H1 (cell line): ENCODE results near the gene TMEM54. TPM values are rescaled to one million over a fixed set of nuclear protein-coding genes. Genes with fewer than 3 reads are reported as not detected.

ENCODE experiments used
- CTCF ChIA-PET: fragments of 300-600 bp; sonication (Branson Sonifier 250); formaldehyde crosslinking; loops from one replicate; lab custom pipeline; 2021; ENCODE audit not compliant: partially characterized antibody; lab: Charles Lee
- POLR2A ChIA-PET: fragments of 300-600 bp; sonication (Branson Sonifier 250); formaldehyde crosslinking; loops from one replicate; lab custom pipeline; 2021; ENCODE audit warnings: inconsistent platforms; ENCODE audit not compliant: partially characterized antibody; lab: Charles Lee
- DNase-seq, 2 experiments: peaks; one replicate each; pipeline versions ENCODE4 v3.0.0 to v3.0.0-alpha.2; 2010 to 2022; ENCODE audit warnings: low spot score in 2 of 2, low read depth in 1 of 2, mixed read lengths in 1 of 2
- FAIRE-seq: peaks from 2 replicates; lab custom pipeline; 2011; peaks lifted over from hg19 to GRCh38; lab: Jason Lieb, UNC
- H2AFZ ChIP-seq: 2 replicates; pipeline ENCODE4 v1.8.1; 2012; ENCODE audit warnings: low read length, inconsistent platforms
- H2AK5ac ChIP-seq: 2 replicates; pipeline ENCODE4 v1.6.1; 2013; ENCODE audit warnings: low read depth, low read length
- H2BK120ac ChIP-seq: replicated peaks from 2 replicates; pipeline ENCODE3; 2013; ENCODE audit warnings: low read depth, low read length, inconsistent platforms
- H2BK12ac ChIP-seq: 2 replicates; pipeline ENCODE4 v1.6.1; 2013; ENCODE audit warnings: low read depth, low read length
- H2BK15ac ChIP-seq: 2 replicates; pipeline ENCODE4 v1.6.1; 2013; ENCODE audit warnings: low read length
- H2BK20ac ChIP-seq: 2 replicates; pipeline ENCODE4 v1.6.1; 2013; ENCODE audit warnings: low read length
- H2BK5ac ChIP-seq: 2 replicates; pipeline ENCODE4 v1.6.1; 2013; ENCODE audit warnings: low read depth, low read length
- H3K14ac ChIP-seq: 2 replicates; pipeline ENCODE4 v1.6.1; 2013; ENCODE audit warnings: inconsistent platforms; ENCODE audit not compliant: insufficient read length
- H3K18ac ChIP-seq: 2 replicates; pipeline ENCODE4 v1.6.1; 2013; ENCODE audit warnings: low read length; ENCODE audit errors: extremely low read depth
- H3K23ac ChIP-seq: 2 replicates; pipeline ENCODE4 v1.6.1; 2013; ENCODE audit warnings: inconsistent platforms; ENCODE audit not compliant: insufficient read length
- H3K23me2 ChIP-seq: 2 replicates; pipeline ENCODE4 v1.6.1; 2013; ENCODE audit warnings: low read depth, low read length
- H3K27ac ChIP-seq: 2 replicates; pipeline ENCODE4 v1.6.1; 2011; ENCODE audit warnings: low read depth, low read length, inconsistent platforms
- H3K27me3 ChIP-seq, 4 experiments: replicated peaks in 1 of 4; 1 replicate in 1 of 4; 2 replicates in 3 of 4; pipeline versions ENCODE4 v1.6.1 to v1.8.1; 2011 to 2013; ENCODE audit warnings: low read length in 3 of 4, mild to moderate bottlenecking in 3 of 4, inconsistent platforms in 2 of 4, mixed read lengths in 2 of 4, moderate library complexity in 1 of 4; ENCODE audit not compliant: control insufficient read depth in 3 of 4, insufficient read depth in 3 of 4; ENCODE audit errors: extremely low read depth in 1 of 4
- H3K36me3 ChIP-seq, 4 experiments: 2 replicates each; pipeline versions ENCODE4 v1.6.1 to v1.8.1; 2011 to 2013; ENCODE audit warnings: mild to moderate bottlenecking in 4 of 4, low read length in 3 of 4, moderate library complexity in 2 of 4, control low read depth in 1 of 4, inconsistent platforms in 1 of 4; ENCODE audit not compliant: insufficient read depth in 4 of 4, control insufficient read depth in 2 of 4
- H3K4ac ChIP-seq: replicated peaks from 2 replicates; pipeline ENCODE3; 2013; ENCODE audit warnings: low read length, low read depth, mixed read lengths, inconsistent platforms; ENCODE audit not compliant: insufficient read length
- H3K4me1 ChIP-seq, 4 experiments: replicated peaks in 1 of 4; 1 replicate in 1 of 4; 2 replicates in 3 of 4; pipeline versions ENCODE4 v1.6.1 to v1.8.1; 2011 to 2013; ENCODE audit warnings: low read length in 3 of 4, inconsistent platforms in 2 of 4, mixed read lengths in 1 of 4; ENCODE audit not compliant: insufficient read depth in 4 of 4, control insufficient read depth in 3 of 4
- H3K4me2 ChIP-seq, 2 experiments: 2 replicates each; pipeline versions ENCODE4 v1.6.1 to v1.8.1; 2011 to 2013; ENCODE audit warnings: low read depth in 2 of 2, low read length in 2 of 2, control low read depth in 1 of 2, inconsistent platforms in 1 of 2, mild to moderate bottlenecking in 1 of 2; ENCODE audit not compliant: insufficient read depth in 1 of 2
- H3K4me3 ChIP-seq, 4 experiments: fragments of 200-600, 300-600 bp in 1 of 4; sonication (generic), shearing (Covaris generic), sonication (Bioruptor Twin) in 1 of 4; 2 replicates each; pipeline versions ENCODE4 v1.5.1 to v1.8.1; 2011 to 2016; ENCODE audit warnings: low read length in 4 of 4, low read depth in 3 of 4, control low read depth in 2 of 4, inconsistent platforms in 2 of 4, mild to moderate bottlenecking in 2 of 4, mixed read lengths in 1 of 4, moderate library complexity in 1 of 4; ENCODE audit not compliant: insufficient read depth in 2 of 4; ENCODE audit errors: extremely low read depth in 1 of 4
- H3K56ac ChIP-seq: replicated peaks from 2 replicates; pipeline ENCODE3; 2013; ENCODE audit warnings: low read depth, mild to moderate bottlenecking, mixed read lengths, low read length, inconsistent platforms; ENCODE audit not compliant: insufficient read length
- H3K79me1 ChIP-seq: 2 replicates; pipeline ENCODE4 v1.6.1; 2013; ENCODE audit warnings: low read depth, low read length, control low read depth
- H3K79me2 ChIP-seq, 2 experiments: 2 replicates each; pipeline versions ENCODE4 v1.6.1 to v1.8.1; 2012 to 2013; ENCODE audit warnings: low read length in 2 of 2, mild to moderate bottlenecking in 2 of 2, inconsistent platforms in 1 of 2; ENCODE audit not compliant: insufficient read depth in 2 of 2, control insufficient read depth in 1 of 2
- H3K9ac ChIP-seq, 4 experiments: replicated peaks in 1 of 4; 1 replicate in 1 of 4; 2 replicates in 3 of 4; pipeline versions ENCODE4 v1.6.1 to v1.8.1; 2011 to 2013; ENCODE audit warnings: low read depth in 3 of 4, low read length in 3 of 4, control low read depth in 2 of 4, mild to moderate bottlenecking in 2 of 4, moderate library complexity in 2 of 4, inconsistent platforms in 1 of 4; ENCODE audit errors: extremely low read depth in 1 of 4
- H3K9me3 ChIP-seq, 2 experiments: 2 replicates each; pipeline versions ENCODE4 v1.6.1 to v1.8.1; 2012 to 2013; ENCODE audit warnings: mild to moderate bottlenecking in 2 of 2, moderate library complexity in 2 of 2, control low read depth in 1 of 2, inconsistent platforms in 1 of 2, low read depth in 1 of 2, low read length in 1 of 2, mixed read lengths in 1 of 2; ENCODE audit not compliant: insufficient read depth in 2 of 2
- H4K20me1 ChIP-seq, 2 experiments: replicated peaks in 1 of 2; 2 replicates each; pipeline versions ENCODE3 to v1.8.1; 2011 to 2013; ENCODE audit warnings: inconsistent platforms in 2 of 2, low read length in 2 of 2, mild to moderate bottlenecking in 1 of 2; ENCODE audit not compliant: insufficient read depth in 2 of 2, control insufficient read depth in 1 of 2
- H4K5ac ChIP-seq: 2 replicates; pipeline ENCODE4 v1.6.1; 2013; ENCODE audit warnings: low read length, low read depth, mixed read lengths, inconsistent platforms; ENCODE audit not compliant: insufficient read length
- H4K8ac ChIP-seq: 2 replicates; pipeline ENCODE4 v1.8.0; 2013; ENCODE audit warnings: mild to moderate bottlenecking, moderate library complexity, low read length, inconsistent platforms; ENCODE audit not compliant: insufficient read depth; ENCODE audit errors: extremely low read depth
- H4K91ac ChIP-seq: replicated peaks from 2 replicates; pipeline ENCODE3; 2013; ENCODE audit warnings: low read length, mixed read lengths, inconsistent platforms; ENCODE audit not compliant: insufficient read length
- CBX5 ChIP-seq: fragments of 300-800, 300-1000 bp; sonication (generic); IDR thresholded peaks from 2 replicates; pipeline ENCODE4 v1.7.1; 2016; ENCODE audit warnings: antibody characterized with exemption, low read length, low read depth
- CBX8 ChIP-seq: fragments of 300-800, 300-1000 bp; sonication (generic); IDR thresholded peaks from 2 replicates; pipeline ENCODE4 v1.7.1; 2016; ENCODE audit warnings: low read depth, low read length, borderline replicate concordance
- CHD1 ChIP-seq: IDR thresholded peaks from 2 replicates; pipeline ENCODE4 v1.6.1; 2012; ENCODE audit warnings: low read depth, low read length, improper control_type of control experiment
- EZH2 ChIP-seq: fragments of 200-600 bp; sonication (generic); IDR thresholded peaks from 2 replicates; pipeline ENCODE4 v1.7.1; 2012; ENCODE audit warnings: low read depth, mild to moderate bottlenecking, moderate library complexity, low read length, inconsistent platforms; ENCODE audit not compliant: severe bottlenecking
- HDAC6 ChIP-seq: IDR thresholded peaks from one replicate; pipeline ENCODE4 v1.7.1; 2012; ENCODE audit warnings: low read depth, mild to moderate bottlenecking, inconsistent platforms, low read length, moderate library complexity
- RNF2 ChIP-seq: fragments of 200-900, 300-1000 bp; sonication (generic); IDR thresholded peaks from 2 replicates; pipeline ENCODE4 v1.7.1; 2016; ENCODE audit warnings: borderline replicate concordance, low read depth, mild to moderate bottlenecking, antibody characterized with exemption, low read length; ENCODE audit not compliant: poor library complexity, severe bottlenecking; ENCODE audit errors: missing control alignments
- SIX5 ChIP-seq: IDR thresholded peaks from 2 replicates; pipeline ENCODE4 v1.6.1; 2011; ENCODE audit warnings: mild to moderate bottlenecking, low read depth, low read length
- SP1 ChIP-seq: IDR thresholded peaks from 2 replicates; pipeline ENCODE4 v1.6.1; 2011; ENCODE audit warnings: low read depth, low read length
- WGBS, 2 experiments: shearing (Covaris generic) in 1 of 2; methylation state at CpG; one replicate each; pipeline versions ENCODE4 v1.1.6 to v1.1.7; 2013 to 2015; ENCODE audit warnings: low lambda C conversion rate in 2 of 2, mixed read lengths in 2 of 2, inconsistent platforms in 1 of 2, low coverage in 1 of 2, missing lambda C conversion rate in 1 of 2; ENCODE audit not compliant: insufficient replicate concordance in 2 of 2, insufficient coverage in 1 of 2, insufficient read length in 1 of 2; ENCODE audit errors: extremely low coverage in 1 of 2, missing lambda C conversion rate in 1 of 2; 5-methylcytosine and 5-hydroxymethylcytosine counted together
- polyA plus RNA-seq, 7 experiments: library from polyadenylated mRNA; depleted of rRNA in 3 of 7; stranded (reverse) in 5 of 7; unstranded in 2 of 7; fragments of >200 nt in 5 of 7; fragments of 200-250 nt in 2 of 7; gene quantifications; 1 replicate in 5 of 7; 2 replicates in 1 of 7; 4 replicates in 1 of 7; pipeline versions ENCODE4 v1.2.1 to v1.2.3, GENCODE V29; 2011 to 2013; ENCODE audit warnings: missing spikeins in 2 of 7, mixed read lengths in 2 of 7
- total RNA-seq: library from RNA; stranded (reverse); fragmentation: NEBNext Ultra II Directional; extraction: Animal tissue kit (Norgen Biotek cat#: 25700); gene quantifications from 2 replicates; pipeline ENCODE4 v1.2.1, GENCODE V29; 2021

The TMEM54 gene
- total and polyA plus RNA-seq, 2 of the 8 experiments (the other 6 are each of a cell fraction or from before 2014, with no cell fraction given), result 9.5 to 58.7 TPM

DNA sequence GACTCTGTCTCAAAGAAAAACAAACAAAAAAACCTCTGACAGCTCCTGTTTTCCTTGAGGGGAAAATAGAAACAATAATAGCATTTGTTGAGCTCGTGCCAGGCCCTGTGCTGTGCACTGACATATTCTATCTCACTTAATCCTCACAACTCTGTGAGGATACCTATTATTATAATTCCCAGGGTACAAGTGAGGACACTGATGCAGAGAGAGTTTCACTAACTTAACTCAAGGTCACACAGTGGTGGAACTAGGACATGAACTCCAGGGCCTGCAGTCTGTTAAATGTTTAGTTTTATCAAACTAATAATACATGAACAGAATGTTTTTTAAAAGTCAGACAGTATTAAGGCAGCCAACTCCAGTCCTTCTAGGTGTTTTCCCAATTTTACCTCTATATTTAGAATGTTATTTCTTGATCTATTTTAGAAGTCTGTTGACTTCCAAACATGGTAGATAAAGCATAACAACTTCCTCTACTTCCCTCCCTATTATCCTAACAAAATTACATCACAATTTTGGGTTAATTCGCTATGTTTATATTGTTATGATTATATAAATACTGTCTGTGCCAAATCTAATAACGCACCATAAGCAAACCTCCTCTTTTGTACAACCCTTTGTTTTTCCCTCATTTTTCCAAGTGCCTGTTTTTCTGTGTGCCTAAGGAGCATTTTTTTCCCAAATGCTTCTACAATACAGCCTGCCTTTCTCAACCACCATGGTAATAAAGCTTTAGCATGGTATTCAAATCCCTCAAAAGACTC, 35.4 kb downstream of the TMEM54 start:
- no peak overlapping the region for H2BK120ac ChIP-seq
- no peak overlapping the region for H2AK5ac ChIP-seq
- no peak overlapping the region for H3K23ac ChIP-seq
- H3K4ac ChIP-seq, result no peak overlapping the region
- no peak overlapping the region for H3K56ac ChIP-seq
- peaks cover 5 to 21% (median 14%) of the 10 kb centered on the region in 4 experiments for H3K27me3 ChIP-seq
- no peak overlapping the region for H3K27ac ChIP-seq
- H2BK20ac ChIP-seq, result no peak overlapping the region
- H3K4me2 ChIP-seq, result no peak overlapping the region
- TF ChIP-seq HDAC6 (no peak), RNF2 (no peak), SIX5 (no peak), CBX5 (no peak), CBX8 (no peak), CHD1 (no peak), SP1 (no peak), EZH2 (no peak)
- H2BK5ac ChIP-seq, result no peak overlapping the region
- no peak overlapping the region for H3K9ac ChIP-seq
- H3K79me1 ChIP-seq, result no peaks in the 10 kb centered on the region
- H3K36me3 ChIP-seq, result peaks cover 0 to 7% (median 0%) of the 10 kb centered on the region in 4 experiments; a peak in 4 of 8 replicates
- no peak overlapping the region for H3K4me3 ChIP-seq
- no peak overlapping the region for H4K91ac ChIP-seq
- 90% methylated on average over 3 of the region's 3 CpGs; no CpG with 5 or more reads in 1 of the 2 experiments for WGBS, 2 experiments
- no peaks in the 10 kb centered on the region for H3K79me2 ChIP-seq
- no peak overlapping the region for H3K18ac ChIP-seq
- peaks cover 3% of the 10 kb centered on the region; the same call in 1 of the 2 replicates for H3K23me2 ChIP-seq
- H2BK12ac ChIP-seq, result no peak overlapping the region
- no peak overlapping the region for H2BK15ac ChIP-seq
- FAIRE-seq (no peak), DNase-seq (no peak)
- POLR2A ChIA-PET, result interaction anchor here (2.2 kb wide), 1 partner anchor 15 kb away, joined by 9 read pairs; no protein-coding TSS in a partner anchor
- no peak overlapping the region for H3K14ac ChIP-seq
- CTCF ChIA-PET, result interaction anchor here (0.6 to 2.8 kb wide), 7 partner anchors 11 to 613 kb away, joined by 3 to 11 read pairs (median 4); no protein-coding TSS in a partner anchor
- H4K20me1 ChIP-seq, result peaks cover 0 to 4% of the 10 kb centered on the region in 2 experiments
- no peaks in the 10 kb centered on the region for H3K9me3 ChIP-seq
- no peak overlapping the region for H4K8ac ChIP-seq
- no peak overlapping the region for H4K5ac ChIP-seq
- H2AFZ ChIP-seq, result no peak overlapping the region
- H3K4me1 ChIP-seq, result peaks cover 0 to 10% (median 7%) of the 10 kb centered on the region in 4 experiments; a peak in 5 of 7 replicates
